RWPE1 (cell line): ENCODE data around the gene WDR5.

Experiments used
- CTCF ChIA-PET: fragments of 350-600 bp; sonication (Branson Sonifier 250); formaldehyde crosslinking; extraction: SDS; loops from one replicate; lab custom pipeline; 2021; lab: Yijun Ruan, JAX
- POLR2A ChIA-PET: fragments of 400-600 bp; formaldehyde crosslinking; extraction: SDS; loops from one replicate; lab custom pipeline; 2020; ENCODE audit warnings: antibody characterized with exemption; ENCODE audit not compliant: low non-redundant PET; lab: Yijun Ruan, JAX
- DNase-seq: peaks from one replicate; pipeline ENCODE4 v3.0.0; 2012; ENCODE audit warnings: low spot score
- H3K27ac ChIP-seq: fragments of 450-650 bp; 2 replicates; pipeline ENCODE4 v1.5.1; 2017
- CTCF ChIP-seq: fragments of 450-650 bp; conservative IDR thresholded peaks from 2 replicates; pipeline ENCODE4 v1.5.1; 2017; ENCODE audit warnings: low read depth, mild to moderate bottlenecking

Gene WDR5

GRCh38 chr9:134157378-134157885, 21.6 kb downstream of the WDR5 start:
- CTCF ChIA-PET: interaction anchor here (0.6 kb wide), 1 partner anchor 167 kb away, joined by 4 read pairs; no protein-coding TSS in a partner anchor
- no peak for DNase-seq
- H3K27ac ChIP-seq: peak overlapping the region; percentile 32
- POLR2A ChIA-PET: no interaction called here
- no peak for TF ChIP-seq CTCF

GRCh38 chr9:134158242-134158641, 22.4 kb downstream of the WDR5 start:
- no peak for DNase-seq
- TF ChIP-seq CTCF: no peak
- ChIA-PET CTCF (interaction anchor here (0.9 kb wide), 1 partner anchor 12 kb away, joined by 5 read pairs; no protein-coding TSS in a partner anchor), POLR2A (no interaction called here)
- H3K27ac ChIP-seq: peak overlapping the region; percentile 32

GRCh38 chr9:134158753-134159392, 23.0 kb downstream of the WDR5 start:
- POLR2A ChIA-PET: no interaction called here
- peak overlapping the region; percentile 32 for H3K27ac ChIP-seq
- no peak for TF ChIP-seq CTCF
- CTCF ChIA-PET: interaction anchor here (0.9 to 1.0 kb wide), 2 partner anchors 12 to 284 kb away, joined by 3 to 5 read pairs; no protein-coding TSS in a partner anchor
- no peak for DNase-seq

GRCh38 chr9:134159566-134160245, 23.8 kb downstream of the WDR5 start:
- DNase-seq: no peak
- peak overlapping the region; percentile 32 for H3K27ac ChIP-seq
- ChIA-PET POLR2A (interaction anchor here (0.7 kb wide), 1 partner anchor 531 kb away, joined by 8 read pairs; no protein-coding TSS in a partner anchor), CTCF (interaction anchor here (0.6 to 1.0 kb wide), 3 partner anchors 58 to 283 kb away, joined by 3 to 5 read pairs (median 4); no protein-coding TSS in a partner anchor)
- TF ChIP-seq CTCF: no peak

GRCh38 chr9:134161647-134162046, 25.8 kb downstream of the WDR5 start:
- POLR2A ChIA-PET: no interaction called here
- peak overlapping the region; percentile 17 for H3K27ac ChIP-seq
- CTCF ChIA-PET: interaction anchor here (0.6 to 0.7 kb wide), 2 partner anchors 13 to 1026 kb away, joined by 3 to 4 read pairs; no protein-coding TSS in a partner anchor
- DNase-seq: no peak
- no peak for TF ChIP-seq CTCF

GRCh38 chr9:134162212-134162775, 26.4 kb downstream of the WDR5 start:
- DNase-seq: no peak
- H3K27ac ChIP-seq: peak overlapping the region; percentile 17
- CTCF ChIA-PET: interaction anchor here (0.6 kb wide), 2 partner anchors 13 to 527 kb away, joined by 3 to 4 read pairs; no protein-coding TSS in a partner anchor
- no peak for TF ChIP-seq CTCF
- POLR2A ChIA-PET: no interaction called here
